Measurements from ENCODE around the gene GPC3. TPM values are rescaled to one million over a fixed set of nuclear protein-coding genes. Genes with fewer than 3 reads are reported as not detected.

Gene GPC3
- total RNA-seq, 2 donors from 2014 or later, result not detected

- no peaks in the 10 kb centered on the region for H3K4me1 Mint-ChIP-seq (ENCODE audit: low read depth in 2 of 2)
- H3K27ac Mint-ChIP-seq, result no peak overlapping the region
- H3K4me3 Mint-ChIP-seq, result no peak overlapping the region
- H3K9me3 Mint-ChIP-seq, result no peaks in the 10 kb centered on the region
- ATAC-seq (no peak), DNase-seq (ENCODE audit: low spot score) (no peak)
- peaks cover 8 to 27% of the 10 kb centered on the region in 2 donors for H3K27me3 Mint-ChIP-seq
- H3K36me3 Mint-ChIP-seq, result no peaks in the 10 kb centered on the region
These were observed 399.0 kb downstream of the GPC3 start for GRCh38 chrX:133586443-133586842.

GRCh38 chrX:133583825-133584224 is 401.6 kb downstream of the GPC3 start:
- Mint-ChIP-seq H3K27ac (no peak overlapping the region), H3K9me3 (no peaks in the 10 kb centered on the region), H3K4me3 (no peak overlapping the region), H3K36me3 (no peaks in the 10 kb centered on the region), H3K27me3 (peaks cover 8 to 24% of the 10 kb centered on the region in 2 donors), H3K4me1 (ENCODE audit: low read depth in 2 of 2) (no peaks in the 10 kb centered on the region)
- DNase-seq (ENCODE audit: low spot score), result no peak
- no peak for ATAC-seq

GRCh38 chrX:133580625-133581024 is 404.8 kb downstream of the GPC3 start:
- Mint-ChIP-seq H3K9me3 (no peaks in the 10 kb centered on the region), H3K4me1 (ENCODE audit: low read depth in 2 of 2) (no peaks in the 10 kb centered on the region), H3K36me3 (no peaks in the 10 kb centered on the region), H3K27ac (no peak overlapping the region), H3K27me3 (peaks cover 4 to 27% of the 10 kb centered on the region in 2 donors), H3K4me3 (no peak overlapping the region)
- DNase-seq (ENCODE audit: low spot score) (no peak), ATAC-seq (no peak)

GRCh38 chrX:133579631-133580030 is 405.8 kb downstream of the GPC3 start:
- ATAC-seq (no peak), DNase-seq (ENCODE audit: low spot score) (no peak)
- H3K9me3 Mint-ChIP-seq, result no peaks in the 10 kb centered on the region
- no peak overlapping the region for H3K27ac Mint-ChIP-seq
- H3K27me3 Mint-ChIP-seq, result peaks cover 0 to 24% of the 10 kb centered on the region in 2 donors
- H3K36me3 Mint-ChIP-seq, result no peaks in the 10 kb centered on the region
- no peak overlapping the region for H3K4me3 Mint-ChIP-seq
- no peaks in the 10 kb centered on the region for H3K4me1 Mint-ChIP-seq (ENCODE audit: low read depth in 2 of 2)

- DNase-seq (ENCODE audit: low spot score), result no peak
- Mint-ChIP-seq H3K27me3 (peaks cover 0 to 20% of the 10 kb centered on the region in 2 donors), H3K4me1 (ENCODE audit: low read depth in 2 of 2) (no peaks in the 10 kb centered on the region), H3K4me3 (no peak overlapping the region), H3K27ac (no peak overlapping the region), H3K36me3 (peaks cover 7% of the 10 kb centered on the region), H3K9me3 (no peaks in the 10 kb centered on the region)
- ATAC-seq, result no peak
These were observed 408.5 kb downstream of the GPC3 start for GRCh38 chrX:133576876-133577275.

- H3K4me1 Mint-ChIP-seq (ENCODE audit: low read depth in 2 of 2), result no peaks in the 10 kb centered on the region
- no peak overlapping the region for H3K4me3 Mint-ChIP-seq
- no peak for DNase-seq (ENCODE audit: low spot score)
- no peaks in the 10 kb centered on the region for H3K9me3 Mint-ChIP-seq
- no peak overlapping the region for H3K27ac Mint-ChIP-seq
- H3K27me3 Mint-ChIP-seq, result peaks cover 0 to 20% of the 10 kb centered on the region in 2 donors
- no peak for ATAC-seq
- H3K36me3 Mint-ChIP-seq, result peaks cover 7% of the 10 kb centered on the region
These were observed 409.8 kb downstream of the GPC3 start for GRCh38 chrX:133575501-133576136.

GRCh38 chrX:133574716-133575115 is 410.7 kb downstream of the GPC3 start:
- H3K27ac Mint-ChIP-seq, result no peak overlapping the region
- no peaks in the 10 kb centered on the region for H3K4me1 Mint-ChIP-seq (ENCODE audit: low read depth in 2 of 2)
- H3K36me3 Mint-ChIP-seq, result peaks cover 7% of the 10 kb centered on the region
- peaks cover 0 to 17% of the 10 kb centered on the region in 2 donors for H3K27me3 Mint-ChIP-seq
- H3K9me3 Mint-ChIP-seq, result no peaks in the 10 kb centered on the region
- no peak for DNase-seq (ENCODE audit: low spot score)
- no peak overlapping the region for H3K4me3 Mint-ChIP-seq
- no peak for ATAC-seq

GRCh38 chrX:133570549-133570948 is 414.8 kb downstream of the GPC3 start:
- ATAC-seq (no peak), DNase-seq (ENCODE audit: low spot score) (no peak)
- Mint-ChIP-seq H3K4me3 (no peak overlapping the region), H3K9me3 (no peaks in the 10 kb centered on the region), H3K4me1 (ENCODE audit: low read depth in 2 of 2) (no peaks in the 10 kb centered on the region), H3K36me3 (peaks cover 7% of the 10 kb centered on the region), H3K27me3 (peaks cover 0 to 13% of the 10 kb centered on the region in 2 donors), H3K27ac (no peak overlapping the region)

GRCh38 chrX:133569217-133569616 is 416.2 kb downstream of the GPC3 start:
- ATAC-seq (no peak), DNase-seq (ENCODE audit: low spot score) (no peak)
- Mint-ChIP-seq H3K4me3 (no peak overlapping the region), H3K27me3 (peaks cover 0 to 16% of the 10 kb centered on the region in 2 donors), H3K27ac (no peak overlapping the region), H3K36me3 (peaks cover 7% of the 10 kb centered on the region), H3K4me1 (ENCODE audit: low read depth in 2 of 2) (no peaks in the 10 kb centered on the region), H3K9me3 (no peaks in the 10 kb centered on the region)

- Mint-ChIP-seq H3K27me3 (peaks cover 0 to 13% of the 10 kb centered on the region in 2 donors), H3K36me3 (peaks cover 7% of the 10 kb centered on the region), H3K4me3 (no peak overlapping the region), H3K27ac (no peak overlapping the region), H3K4me1 (ENCODE audit: low read depth in 2 of 2) (no peaks in the 10 kb centered on the region), H3K9me3 (no peaks in the 10 kb centered on the region)
- ATAC-seq (no peak), DNase-seq (ENCODE audit: low spot score) (no peak)
These were observed 417.3 kb downstream of the GPC3 start for GRCh38 chrX:133568109-133568508.

GRCh38 chrX:133566876-133567275 is 418.5 kb downstream of the GPC3 start:
- no peaks in the 10 kb centered on the region for H3K36me3 Mint-ChIP-seq
- DNase-seq (ENCODE audit: low spot score), result no peak
- no peaks in the 10 kb centered on the region for H3K4me1 Mint-ChIP-seq (ENCODE audit: low read depth in 2 of 2)
- no peak for ATAC-seq
- H3K9me3 Mint-ChIP-seq, result no peaks in the 10 kb centered on the region
- peaks cover 0 to 13% of the 10 kb centered on the region in 2 donors for H3K27me3 Mint-ChIP-seq
- H3K27ac Mint-ChIP-seq, result no peak overlapping the region
- no peak overlapping the region for H3K4me3 Mint-ChIP-seq

GRCh38 chrX:133563705-133564104 is 421.7 kb downstream of the GPC3 start:
- ATAC-seq, result no peak
- Mint-ChIP-seq H3K27ac (no peak overlapping the region), H3K4me3 (no peak overlapping the region), H3K9me3 (no peaks in the 10 kb centered on the region), H3K36me3 (no peaks in the 10 kb centered on the region), H3K4me1 (ENCODE audit: low read depth in 2 of 2) (no peaks in the 10 kb centered on the region), H3K27me3 (peaks cover 0 to 19% of the 10 kb centered on the region in 2 donors)
- no peak for DNase-seq (ENCODE audit: low spot score)

- DNase-seq (ENCODE audit: low spot score) (no peak), ATAC-seq (no peak)
- Mint-ChIP-seq H3K4me1 (ENCODE audit: low read depth in 2 of 2) (no peaks in the 10 kb centered on the region), H3K4me3 (no peak overlapping the region), H3K9me3 (no peaks in the 10 kb centered on the region), H3K27me3 (peaks cover under 1 to 18% of the 10 kb centered on the region in 2 donors), H3K27ac (no peak overlapping the region), H3K36me3 (no peaks in the 10 kb centered on the region)
These were observed 424.1 kb downstream of the GPC3 start for GRCh38 chrX:133561251-133561650.

- H3K4me1 Mint-ChIP-seq (ENCODE audit: low read depth in 2 of 2), result no peaks in the 10 kb centered on the region
- H3K27me3 Mint-ChIP-seq, result peaks cover 5 to 22% of the 10 kb centered on the region in 2 donors
- H3K4me3 Mint-ChIP-seq, result no peak overlapping the region
- no peak for DNase-seq (ENCODE audit: low spot score)
- no peak for ATAC-seq
- peaks cover 5% of the 10 kb centered on the region for H3K36me3 Mint-ChIP-seq
- H3K9me3 Mint-ChIP-seq, result no peaks in the 10 kb centered on the region
- H3K27ac Mint-ChIP-seq, result no peak overlapping the region
These were observed 425.5 kb downstream of the GPC3 start for GRCh38 chrX:133559909-133560308.
